ENCODE data around the gene DENND11.

The DENND11 gene

GRCh38 chr7:141737836-141738591 is 36.0 kb upstream of the DENND11 start, which contains the start of gene SSBP1:
Gene SSBP1, plus strand, starts transcription at chr7:141738358. Its CDS starts 809 bp downstream, at chr7:141739167.
- DNase-seq (ENCODE audit: low read depth), result peak; percentile 98
- TF ChIP-seq CTCF (IDR thresholded peaks at IDR 0.05; ENCODE audit: insufficient read depth, low read depth, low read length, missing control alignments), result peak; percentile 81
- H3K4me3 ChIP-seq (ENCODE audit: low read length), result peak within 1 kb of the TSS; percentile 89

GRCh38 chr7:141737118-141737835 is 35.3 kb upstream of the DENND11 start:
- DNase-seq (ENCODE audit: low read depth), result peak; percentile 63
- no peak for TF ChIP-seq CTCF (IDR thresholded peaks at IDR 0.05; ENCODE audit: insufficient read depth, low read depth, low read length, missing control alignments)
- peak overlapping the region; percentile 89 for H3K4me3 ChIP-seq (ENCODE audit: low read length)

DNA sequence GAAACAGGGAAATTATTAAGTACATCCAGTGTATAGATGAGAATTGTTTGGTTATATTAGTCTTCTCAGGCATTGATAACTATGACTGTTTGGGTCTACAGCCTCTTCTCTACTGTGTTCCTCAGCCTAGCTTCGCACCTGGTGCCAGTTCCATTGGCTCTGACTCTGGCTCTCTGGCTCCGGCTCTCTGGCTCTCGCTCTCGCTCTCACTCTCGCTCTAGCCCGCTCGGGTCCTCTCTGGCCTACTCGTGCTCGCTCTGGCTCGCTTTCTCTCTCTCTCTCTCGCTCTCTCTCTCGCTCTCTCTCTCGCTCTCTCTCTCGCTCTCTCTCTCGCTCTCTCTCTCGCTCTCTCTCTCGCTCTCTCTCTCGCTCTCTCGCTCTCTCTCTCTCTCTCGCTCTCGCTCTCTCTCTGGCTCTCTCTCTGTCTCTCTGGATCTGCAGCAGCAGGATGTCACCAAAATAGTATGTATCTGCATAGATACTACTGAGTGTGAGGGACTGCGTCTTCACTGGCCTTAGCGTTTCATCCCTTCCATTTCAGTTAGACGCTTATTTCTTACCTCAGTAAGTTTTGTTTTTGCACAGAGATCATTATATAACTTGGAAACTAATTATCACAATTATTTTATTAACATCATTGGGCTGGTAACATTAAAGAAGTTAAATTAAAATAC is 29.6 kb upstream of the DENND11 start:
- DNase-seq (ENCODE audit: low read depth), result no peak
- no peak overlapping the region for H3K4me3 ChIP-seq (ENCODE audit: low read length)
- TF ChIP-seq CTCF (IDR thresholded peaks at IDR 0.05; ENCODE audit: insufficient read depth, low read depth, low read length, missing control alignments), result no peak

GRCh38 chr7:141729020-141729419 is 27.1 kb upstream of the DENND11 start:
- no peak for DNase-seq (ENCODE audit: low read depth)
- H3K4me3 ChIP-seq (ENCODE audit: low read length), result no peak overlapping the region
- TF ChIP-seq CTCF (IDR thresholded peaks at IDR 0.05; ENCODE audit: insufficient read depth, low read depth, low read length, missing control alignments), result no peak

- no peak for TF ChIP-seq CTCF (IDR thresholded peaks at IDR 0.05; ENCODE audit: insufficient read depth, low read depth, low read length, missing control alignments)
- H3K4me3 ChIP-seq (ENCODE audit: low read length), result no peak overlapping the region
- no peak for DNase-seq (ENCODE audit: low read depth)
Observed at GRCh38 chr7:141722529-141722928, 20.6 kb upstream of the DENND11 start.

- no peak for DNase-seq (ENCODE audit: low read depth)
- H3K4me3 ChIP-seq (ENCODE audit: low read length), result no peak overlapping the region
- no peak for TF ChIP-seq CTCF (IDR thresholded peaks at IDR 0.05; ENCODE audit: insufficient read depth, low read depth, low read length, missing control alignments)
Observed at GRCh38 chr7:141717450-141717849, 15.5 kb upstream of the DENND11 start.

Measured in epithelial cell of esophagus (primary cell).